ENCODE results near the gene C1QL2.

DNA sequence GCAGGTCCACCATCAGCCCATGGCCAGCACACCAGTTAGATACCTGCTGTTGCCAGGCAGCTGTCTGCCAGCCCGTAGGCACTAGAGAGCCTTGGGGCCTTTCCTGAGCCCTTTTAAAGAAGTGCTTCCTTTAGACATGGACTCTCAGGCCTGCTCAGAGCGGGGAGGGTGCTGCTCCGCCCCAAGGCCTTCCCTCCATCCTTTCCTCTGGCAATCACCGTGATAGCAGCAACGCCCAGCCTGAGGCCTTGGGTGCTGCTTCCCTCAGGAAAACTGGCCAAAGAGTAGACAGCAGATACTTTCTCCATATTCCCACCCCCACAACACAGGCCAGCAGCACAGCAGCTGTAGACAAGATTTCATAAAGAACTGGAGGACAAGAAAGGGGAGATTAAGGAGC, 22.3 kb upstream of the C1QL2 start:
- TF ChIP-seq, protein P1, sequence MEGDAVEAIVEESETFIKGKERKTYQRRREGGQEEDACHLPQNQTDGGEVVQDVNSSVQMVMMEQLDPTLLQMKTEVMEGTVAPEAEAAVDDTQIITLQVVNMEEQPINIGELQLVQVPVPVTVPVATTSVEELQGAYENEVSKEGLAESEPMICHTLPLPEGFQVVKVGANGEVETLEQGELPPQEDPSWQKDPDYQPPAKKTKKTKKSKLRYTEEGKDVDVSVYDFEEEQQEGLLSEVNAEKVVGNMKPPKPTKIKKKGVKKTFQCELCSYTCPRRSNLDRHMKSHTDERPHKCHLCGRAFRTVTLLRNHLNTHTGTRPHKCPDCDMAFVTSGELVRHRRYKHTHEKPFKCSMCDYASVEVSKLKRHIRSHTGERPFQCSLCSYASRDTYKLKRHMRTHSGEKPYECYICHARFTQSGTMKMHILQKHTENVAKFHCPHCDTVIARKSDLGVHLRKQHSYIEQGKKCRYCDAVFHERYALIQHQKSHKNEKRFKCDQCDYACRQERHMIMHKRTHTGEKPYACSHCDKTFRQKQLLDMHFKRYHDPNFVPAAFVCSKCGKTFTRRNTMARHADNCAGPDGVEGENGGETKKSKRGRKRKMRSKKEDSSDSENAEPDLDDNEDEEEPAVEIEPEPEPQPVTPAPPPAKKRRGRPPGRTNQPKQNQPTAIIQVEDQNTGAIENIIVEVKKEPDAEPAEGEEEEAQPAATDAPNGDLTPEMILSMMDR (IDR thresholded peaks at IDR 0.05): no peak
- TF ChIP-seq POLR2A (IDR thresholded peaks at IDR 0.05) (no peak), POLR2AphosphoS5 (IDR thresholded peaks at IDR 0.05) (no peak)

Measured in gastroesophageal sphincter (tissue), 3 donors.